Endothelial cell of umbilical vein (primary cell): ENCODE results near the gene BRF1. TPM values are rescaled to one million over a fixed set of nuclear protein-coding genes. Genes with fewer than 3 reads are reported as not detected.

ENCODE experiments used
- BruUV-seq: library from RNA; stranded (reverse); fragments of 400-500 nt; replicated peaks from 2 replicates; lab custom pipeline; 2021; lab: Mats Ljungman, UMichigan
- CTCF ChIA-PET: fragments of 300-600, 350-600 bp; sonication (Branson Sonifier 250); formaldehyde crosslinking; loops from one replicate; lab custom pipeline; 2021; ENCODE audit warnings: antibody characterized with exemption, inconsistent platforms; lab: Charles Lee
- POLR2A ChIA-PET: fragments of 300-600, 350-600 bp; sonication (Branson Sonifier 250); formaldehyde crosslinking; loops from one replicate; lab custom pipeline; 2021; ENCODE audit warnings: antibody characterized with exemption, inconsistent platforms; lab: Charles Lee
- DNase-seq: peaks from one replicate; pipeline ENCODE4 v3.0.0-alpha.2; 2011; ENCODE audit warnings: low read depth, low spot score
- FAIRE-seq: peaks from 2 replicates; lab custom pipeline; 2011; peaks lifted over from hg19 to GRCh38; lab: Jason Lieb, UNC
- H2AFZ ChIP-seq: 2 replicates; pipeline ENCODE4 v1.6.0; 2012; ENCODE audit warnings: low read depth, low read length, control low read depth, inconsistent platforms
- H3K27ac ChIP-seq: 2 replicates; pipeline ENCODE4 v1.5.1; 2011; ENCODE audit warnings: low read depth, mild to moderate bottlenecking, control low read depth, low read length, moderate library complexity; ENCODE audit not compliant: insufficient read depth
- H3K27me3 ChIP-seq, 2 experiments: 2 replicates each; pipeline versions ENCODE4 v1.6.0 to v1.6.1; 2011; ENCODE audit warnings: low read length in 2 of 2, mixed read lengths in 1 of 2; ENCODE audit not compliant: control insufficient read depth in 2 of 2, insufficient read depth in 2 of 2
- H3K36me3 ChIP-seq, 2 experiments: 2 replicates in 1 of 2; 3 replicates in 1 of 2; pipeline ENCODE4 v1.5.1; 2011; ENCODE audit warnings: low read length in 2 of 2, mild to moderate bottlenecking in 1 of 2, moderate library complexity in 1 of 2; ENCODE audit not compliant: control insufficient read depth in 2 of 2, insufficient read depth in 2 of 2; ENCODE audit errors: extremely low read depth in 1 of 2
- H3K4me1 ChIP-seq: 3 replicates; pipeline ENCODE4 v1.5.1; 2011; ENCODE audit warnings: mild to moderate bottlenecking, low read length; ENCODE audit not compliant: control insufficient read depth, insufficient read depth; ENCODE audit errors: extremely low read depth
- H3K4me2 ChIP-seq: 2 replicates; pipeline ENCODE4 v1.6.1; 2011; ENCODE audit warnings: low read length, control low read depth, mixed read lengths; ENCODE audit not compliant: insufficient read depth
- H3K4me3 ChIP-seq, 3 experiments: fragments of 200-600 bp in 1 of 3; sonication (generic), shearing (Covaris generic) in 1 of 3; replicated peaks in 1 of 3; 2 replicates each; pipeline ENCODE4 v1.5.1; 2011 to 2016; ENCODE audit warnings: control low read depth in 3 of 3, low read length in 3 of 3, mild to moderate bottlenecking in 2 of 3, inconsistent platforms in 1 of 3, low read depth in 1 of 3, moderate library complexity in 1 of 3; ENCODE audit not compliant: insufficient read depth in 1 of 3
- H3K79me2 ChIP-seq: 2 replicates; pipeline ENCODE4 v1.6.0; 2012; ENCODE audit warnings: low read length, inconsistent platforms; ENCODE audit not compliant: control insufficient read depth, insufficient read depth
- H3K9ac ChIP-seq: replicated peaks from 2 replicates; pipeline ENCODE3; 2011; ENCODE audit warnings: low read length, control low read depth; ENCODE audit not compliant: insufficient read depth; ENCODE audit errors: extremely low read depth
- H3K9me1 ChIP-seq: replicated peaks from 3 replicates; pipeline ENCODE4 v1.6.0; 2011; ENCODE audit warnings: mild to moderate bottlenecking, low read length; ENCODE audit not compliant: control insufficient read depth, insufficient read depth; ENCODE audit errors: extremely low read depth
- H3K9me3 ChIP-seq: replicated peaks from 2 replicates; pipeline ENCODE4 v1.5.1; 2012; ENCODE audit warnings: low read length, inconsistent platforms; ENCODE audit not compliant: control insufficient read depth, insufficient read depth
- H4K20me1 ChIP-seq: replicated peaks from 2 replicates; pipeline ENCODE3; 2011; ENCODE audit warnings: mild to moderate bottlenecking, low read length; ENCODE audit not compliant: control insufficient read depth, insufficient read depth; ENCODE audit errors: extremely low read depth
- EZH2 ChIP-seq: IDR thresholded peaks from 2 replicates; pipeline ENCODE4 v1.6.1; 2012; ENCODE audit warnings: borderline replicate concordance, low read depth, mild to moderate bottlenecking, moderate library complexity, low read length, inconsistent platforms; ENCODE audit not compliant: severe bottlenecking
- FOS ChIP-seq: IDR thresholded peaks from 2 replicates; pipeline ENCODE4 v1.6.1; 2011; ENCODE audit warnings: mild to moderate bottlenecking, low read length, moderate library complexity, borderline replicate concordance; ENCODE audit not compliant: insufficient read depth
- GATA2 ChIP-seq: IDR thresholded peaks from 2 replicates; pipeline ENCODE4 v1.7.0; 2011; ENCODE audit warnings: low read depth, mild to moderate bottlenecking, moderate library complexity, mixed read lengths, low read length; ENCODE audit not compliant: insufficient read length, insufficient read depth
- JUN ChIP-seq: IDR thresholded peaks from 2 replicates; pipeline ENCODE4 v1.6.1; 2011; ENCODE audit warnings: borderline replicate concordance, low read depth; ENCODE audit not compliant: insufficient read length, insufficient read depth
- POLR2A ChIP-seq: IDR thresholded peaks from 2 replicates; pipeline ENCODE4 v1.6.1; 2012; ENCODE audit warnings: low read depth, mild to moderate bottlenecking, control low read depth, low read length
- POLR2AphosphoS5 ChIP-seq: IDR thresholded peaks from 2 replicates; pipeline ENCODE4 v1.6.1; 2012; ENCODE audit warnings: low read depth, mild to moderate bottlenecking, control low read depth, low read length, moderate library complexity; ENCODE audit not compliant: insufficient read depth
- dilution Hi-C: fragments of 300-500 bp; cut with MboI; formaldehyde crosslinking; loops from one replicate; pipeline ENCODE4 v1.15.0; 2019; ENCODE audit warnings: low sequenced_read_pairs; ENCODE audit not compliant: extremely low pct_ligation_motif_present
- intact Hi-C: fragments of 100-400 bp; cut with micrococcal nuclease; formaldehyde crosslinking; loops from one replicate; pipeline ENCODE4 v1.10.0; 2022
- polyA plus RNA-seq, 4 experiments: library from polyadenylated mRNA; depleted of rRNA in 3 of 4; stranded (reverse) in 3 of 4; unstranded in 1 of 4; fragments of >200 nt; gene quantifications; 2 replicates each; pipeline versions ENCODE4 v1.2.1 to v1.2.3, GENCODE V29; 2011 to 2012; ENCODE audit warnings: missing spikeins in 1 of 4
- total RNA-seq: library from RNA; stranded (reverse); gene quantifications from 2 replicates; pipeline ENCODE4 v1.2.3, GENCODE V29; 2021
- TF ChIP-seq, protein P1 (sequence below), 2 donors: IDR thresholded peaks; 1 replicate in 1 of 2; 2 replicates in 1 of 2; pipeline ENCODE4 v1.5.1; 2011; ENCODE audit warnings: low read length in 2 of 2, mild to moderate bottlenecking in 2 of 2, moderate library complexity in 2 of 2, control low read depth in 1 of 2, inconsistent platforms in 1 of 2, low read depth in 1 of 2; ENCODE audit not compliant: insufficient read depth in 1 of 2; ENCODE audit errors: extremely low read depth in 1 of 2
- TF ChIP-seq, protein P2 (sequence below): IDR thresholded peaks from 2 replicates; pipeline ENCODE4 v1.6.1; 2011; ENCODE audit not compliant: insufficient read depth, insufficient read length

BRF1 gene
- total and polyA plus RNA-seq, 2 donors (not counting 3 experiments of a cell fraction or from before 2014, with no cell fraction given): 19.0 to 47.2 TPM

DNA sequence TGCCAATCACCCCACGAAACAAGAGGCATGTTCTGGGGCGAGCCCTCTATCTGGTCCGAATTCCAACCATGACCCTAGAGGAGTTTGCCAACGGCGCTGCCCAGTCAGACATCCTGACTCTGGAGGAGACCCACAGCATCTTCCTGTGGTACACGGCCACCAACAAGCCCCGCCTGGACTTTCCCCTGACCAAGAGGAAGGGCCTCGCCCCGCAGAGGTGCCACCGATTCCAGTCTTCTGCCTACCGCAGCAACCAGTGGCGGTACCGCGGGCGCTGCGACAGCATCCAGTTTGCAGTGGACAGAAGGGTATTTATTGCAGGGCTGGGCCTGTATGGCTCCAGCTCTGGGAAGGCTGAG, 50.8 kb downstream of the BRF1 start:
- DNase-seq (no peak), FAIRE-seq (no peak)
- POLR2A ChIA-PET: no interaction called here
- H3K4me2 ChIP-seq: no peak overlapping the region
- TF ChIP-seq POLR2AphosphoS5: no peak
- TF ChIP-seq, protein P1, sequence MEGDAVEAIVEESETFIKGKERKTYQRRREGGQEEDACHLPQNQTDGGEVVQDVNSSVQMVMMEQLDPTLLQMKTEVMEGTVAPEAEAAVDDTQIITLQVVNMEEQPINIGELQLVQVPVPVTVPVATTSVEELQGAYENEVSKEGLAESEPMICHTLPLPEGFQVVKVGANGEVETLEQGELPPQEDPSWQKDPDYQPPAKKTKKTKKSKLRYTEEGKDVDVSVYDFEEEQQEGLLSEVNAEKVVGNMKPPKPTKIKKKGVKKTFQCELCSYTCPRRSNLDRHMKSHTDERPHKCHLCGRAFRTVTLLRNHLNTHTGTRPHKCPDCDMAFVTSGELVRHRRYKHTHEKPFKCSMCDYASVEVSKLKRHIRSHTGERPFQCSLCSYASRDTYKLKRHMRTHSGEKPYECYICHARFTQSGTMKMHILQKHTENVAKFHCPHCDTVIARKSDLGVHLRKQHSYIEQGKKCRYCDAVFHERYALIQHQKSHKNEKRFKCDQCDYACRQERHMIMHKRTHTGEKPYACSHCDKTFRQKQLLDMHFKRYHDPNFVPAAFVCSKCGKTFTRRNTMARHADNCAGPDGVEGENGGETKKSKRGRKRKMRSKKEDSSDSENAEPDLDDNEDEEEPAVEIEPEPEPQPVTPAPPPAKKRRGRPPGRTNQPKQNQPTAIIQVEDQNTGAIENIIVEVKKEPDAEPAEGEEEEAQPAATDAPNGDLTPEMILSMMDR (IDR thresholded peaks at IDR 0.05; ENCODE audit: extremely low read depth in 1 of 2, insufficient read depth in 1 of 2, low read depth in 1 of 2, low read length in 2 of 2): no peak
- no peak for TF ChIP-seq FOS
- TF ChIP-seq POLR2A: no peak
- TF ChIP-seq EZH2: no peak
- TF ChIP-seq JUN: no peak
- no peak for TF ChIP-seq GATA2
- TF ChIP-seq, protein P2, sequence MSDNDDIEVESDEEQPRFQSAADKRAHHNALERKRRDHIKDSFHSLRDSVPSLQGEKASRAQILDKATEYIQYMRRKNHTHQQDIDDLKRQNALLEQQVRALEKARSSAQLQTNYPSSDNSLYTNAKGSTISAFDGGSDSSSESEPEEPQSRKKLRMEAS: no peak
- dilution Hi-C loops (no loop called here), intact Hi-C loops (loop anchor here (10.0 kb wide), 1 partner anchor 45 kb away; no protein-coding TSS in a partner anchor)
- H3K27me3 ChIP-seq: no peaks in the 10 kb centered on the region
- peaks cover 2 to 28% of the 10 kb centered on the region in 2 experiments for H3K36me3 ChIP-seq
- CTCF ChIA-PET: interaction anchor here (2.0 to 2.9 kb wide), 4 partner anchors 43 to 159 kb away, joined by 5 to 14 read pairs (median 10); partner anchors contain the start of gene JAG2
- no peak overlapping the region for H3K9ac ChIP-seq
- no peak overlapping the region for H2AFZ ChIP-seq
- no TSS peak for BruUV-seq
- H3K4me3 ChIP-seq: no peak overlapping the region
- peaks cover 22% of the 10 kb centered on the region for H3K79me2 ChIP-seq
- no peaks in the 10 kb centered on the region for H4K20me1 ChIP-seq
- H3K9me3 ChIP-seq: no peaks in the 10 kb centered on the region
- H3K4me1 ChIP-seq: peaks cover 7% of the 10 kb centered on the region
- no peaks in the 10 kb centered on the region for H3K9me1 ChIP-seq
- no peak overlapping the region for H3K27ac ChIP-seq
